Endothelial cell (in vitro differentiated cells): ENCODE results near the gene RPS6KL1. TPM values are rescaled to one million over a fixed set of nuclear protein-coding genes. Genes with fewer than 3 reads are reported as not detected.

Experiments
- DNase-seq: peaks from one replicate; pipeline ENCODE4 v3.0.0; 2021; ENCODE audit warnings: low spot score
- H3K27ac Mint-ChIP-seq: one replicate; pipeline ENCODE4 v1.8.0; 2021; ENCODE audit warnings: mixed read lengths, inconsistent platforms; ENCODE audit not compliant: unreplicated experiment
- H3K27me3 Mint-ChIP-seq: one replicate; pipeline ENCODE4 v1.8.0; 2021; ENCODE audit warnings: mild to moderate bottlenecking, moderate library complexity, mixed read lengths, inconsistent platforms; ENCODE audit not compliant: unreplicated experiment
- H3K36me3 Mint-ChIP-seq: one replicate; pipeline ENCODE4 v1.8.0; 2021; ENCODE audit warnings: mild to moderate bottlenecking, low read depth, mixed read lengths, inconsistent platforms; ENCODE audit not compliant: unreplicated experiment
- H3K4me1 Mint-ChIP-seq: one replicate; pipeline ENCODE4 v1.8.0; 2021; ENCODE audit warnings: mild to moderate bottlenecking, mixed read lengths, inconsistent platforms; ENCODE audit not compliant: unreplicated experiment
- H3K4me3 Mint-ChIP-seq: one replicate; pipeline ENCODE4 v1.8.0; 2021; ENCODE audit warnings: mild to moderate bottlenecking, mixed read lengths, inconsistent platforms; ENCODE audit not compliant: unreplicated experiment
- H3K9me3 Mint-ChIP-seq: one replicate; pipeline ENCODE4 v1.8.0; 2021; ENCODE audit warnings: mixed read lengths, inconsistent platforms; ENCODE audit not compliant: unreplicated experiment
- total RNA-seq: library from RNA; stranded (reverse); fragmentation: NEBNext Ultra II Directional; extraction: Animal tissue kit (Norgen Biotek cat#: 25700); gene quantifications from one replicate; pipeline ENCODE4 v1.2.1, GENCODE V29; 2021; ENCODE audit not compliant: unreplicated experiment
- TF ChIP-seq, protein P1 (sequence below): fragments of 200-600 bp; sonication (generic); IDR thresholded peaks from one replicate; pipeline ENCODE4 v1.5.0; 2021; ENCODE audit warnings: antibody characterized with exemption; ENCODE audit not compliant: unreplicated experiment

The RPS6KL1 gene
- total RNA-seq, 1 donor from 2014 or later: 2.3 TPM

DNA sequence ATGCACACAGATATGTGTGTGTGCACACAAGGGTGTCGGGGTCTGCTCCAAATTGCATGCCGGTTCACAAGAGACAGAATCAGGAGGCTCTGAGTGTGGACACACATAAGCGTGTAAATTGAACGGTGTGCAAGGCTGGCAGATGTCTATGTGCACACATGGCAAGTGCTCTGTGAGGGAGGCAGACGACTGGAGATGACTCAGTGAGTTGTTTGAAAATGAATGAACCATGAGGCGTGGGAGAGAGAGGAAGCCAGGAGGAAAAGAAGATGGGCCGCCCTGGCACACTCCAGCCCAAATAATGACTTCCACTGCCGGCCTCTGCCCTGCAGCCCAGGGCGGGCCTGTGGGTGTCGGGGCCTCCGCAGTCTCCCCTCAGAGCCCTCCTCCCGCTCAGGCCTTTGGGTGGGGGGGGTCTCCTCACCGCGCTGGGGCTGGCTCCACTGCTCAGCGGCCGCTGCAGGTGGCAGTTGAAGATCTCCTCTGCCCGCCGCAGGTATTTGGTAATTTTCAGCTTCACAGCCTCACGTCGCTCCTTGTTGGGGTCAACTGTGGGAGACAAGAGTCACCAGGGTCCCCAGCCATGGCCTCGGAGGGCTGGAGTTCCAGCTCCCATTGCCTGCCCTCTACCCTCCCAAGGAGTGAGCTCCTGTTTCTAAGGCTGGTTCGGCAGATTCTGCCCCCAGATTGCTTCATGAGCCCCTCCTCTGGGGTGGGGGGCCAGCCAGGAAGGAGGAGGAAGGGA, 3.5 kb downstream of the RPS6KL1 start:
- H3K4me3 Mint-ChIP-seq: no peak overlapping the region
- TF ChIP-seq, protein P1, sequence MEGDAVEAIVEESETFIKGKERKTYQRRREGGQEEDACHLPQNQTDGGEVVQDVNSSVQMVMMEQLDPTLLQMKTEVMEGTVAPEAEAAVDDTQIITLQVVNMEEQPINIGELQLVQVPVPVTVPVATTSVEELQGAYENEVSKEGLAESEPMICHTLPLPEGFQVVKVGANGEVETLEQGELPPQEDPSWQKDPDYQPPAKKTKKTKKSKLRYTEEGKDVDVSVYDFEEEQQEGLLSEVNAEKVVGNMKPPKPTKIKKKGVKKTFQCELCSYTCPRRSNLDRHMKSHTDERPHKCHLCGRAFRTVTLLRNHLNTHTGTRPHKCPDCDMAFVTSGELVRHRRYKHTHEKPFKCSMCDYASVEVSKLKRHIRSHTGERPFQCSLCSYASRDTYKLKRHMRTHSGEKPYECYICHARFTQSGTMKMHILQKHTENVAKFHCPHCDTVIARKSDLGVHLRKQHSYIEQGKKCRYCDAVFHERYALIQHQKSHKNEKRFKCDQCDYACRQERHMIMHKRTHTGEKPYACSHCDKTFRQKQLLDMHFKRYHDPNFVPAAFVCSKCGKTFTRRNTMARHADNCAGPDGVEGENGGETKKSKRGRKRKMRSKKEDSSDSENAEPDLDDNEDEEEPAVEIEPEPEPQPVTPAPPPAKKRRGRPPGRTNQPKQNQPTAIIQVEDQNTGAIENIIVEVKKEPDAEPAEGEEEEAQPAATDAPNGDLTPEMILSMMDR: no peak
- no peak overlapping the region for H3K27ac Mint-ChIP-seq
- peaks cover 2% of the 10 kb centered on the region for H3K4me1 Mint-ChIP-seq
- peaks cover 13% of the 10 kb centered on the region for H3K27me3 Mint-ChIP-seq
- H3K36me3 Mint-ChIP-seq: peaks cover 4% of the 10 kb centered on the region
- no peaks in the 10 kb centered on the region for H3K9me3 Mint-ChIP-seq
- DNase-seq: no peak

GRCh38 chr14:74918380-74918779, 4.7 kb downstream of the RPS6KL1 start:
- H3K4me1 Mint-ChIP-seq: peaks cover 2% of the 10 kb centered on the region
- TF ChIP-seq, protein P1: no peak
- peaks cover 9% of the 10 kb centered on the region for H3K27me3 Mint-ChIP-seq
- H3K9me3 Mint-ChIP-seq: no peaks in the 10 kb centered on the region
- no peak overlapping the region for H3K27ac Mint-ChIP-seq
- DNase-seq: no peak
- no peak overlapping the region for H3K4me3 Mint-ChIP-seq
- H3K36me3 Mint-ChIP-seq: peaks cover 4% of the 10 kb centered on the region

DNA sequence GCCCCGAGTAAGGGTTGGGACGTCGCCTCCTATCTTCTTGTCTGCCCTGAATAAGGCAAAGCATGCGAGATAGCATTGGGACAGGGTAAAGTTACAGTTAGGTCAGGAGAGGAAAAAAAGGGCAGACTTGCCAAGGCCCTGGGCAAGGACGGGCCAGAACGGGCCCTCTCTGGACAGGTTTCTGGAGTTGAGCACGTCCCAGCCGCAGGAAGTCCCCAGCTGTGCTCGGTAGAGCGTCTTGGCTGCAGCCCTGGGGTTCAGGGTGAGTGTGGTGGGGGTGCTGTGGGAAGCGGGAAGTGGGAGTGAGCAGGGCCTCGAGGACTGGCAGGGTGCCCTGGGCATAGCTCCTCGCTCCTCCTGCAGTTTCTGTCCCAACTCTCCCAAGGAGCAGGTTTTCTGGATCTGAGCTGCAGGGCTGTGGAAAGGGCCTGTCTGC, 5.4 kb downstream of the RPS6KL1 start:
- H3K36me3 Mint-ChIP-seq: peaks cover 4% of the 10 kb centered on the region
- H3K4me1 Mint-ChIP-seq: peaks cover 2% of the 10 kb centered on the region
- H3K27me3 Mint-ChIP-seq: peaks cover 9% of the 10 kb centered on the region
- TF ChIP-seq, protein P1: no peak
- H3K27ac Mint-ChIP-seq: no peak overlapping the region
- no peak overlapping the region for H3K4me3 Mint-ChIP-seq
- no peaks in the 10 kb centered on the region for H3K9me3 Mint-ChIP-seq
- DNase-seq: no peak

- Mint-ChIP-seq H3K27ac (no peak overlapping the region), H3K9me3 (no peaks in the 10 kb centered on the region), H3K27me3 (peaks cover 9% of the 10 kb centered on the region), H3K4me1 (peaks cover under 1% of the 10 kb centered on the region), H3K4me3 (no peak overlapping the region), H3K36me3 (peaks cover 4% of the 10 kb centered on the region)
- TF ChIP-seq, protein P1: no peak
- DNase-seq: no peak
Observed at GRCh38 chr14:74917178-74917543, 5.9 kb downstream of the RPS6KL1 start.

DNA sequence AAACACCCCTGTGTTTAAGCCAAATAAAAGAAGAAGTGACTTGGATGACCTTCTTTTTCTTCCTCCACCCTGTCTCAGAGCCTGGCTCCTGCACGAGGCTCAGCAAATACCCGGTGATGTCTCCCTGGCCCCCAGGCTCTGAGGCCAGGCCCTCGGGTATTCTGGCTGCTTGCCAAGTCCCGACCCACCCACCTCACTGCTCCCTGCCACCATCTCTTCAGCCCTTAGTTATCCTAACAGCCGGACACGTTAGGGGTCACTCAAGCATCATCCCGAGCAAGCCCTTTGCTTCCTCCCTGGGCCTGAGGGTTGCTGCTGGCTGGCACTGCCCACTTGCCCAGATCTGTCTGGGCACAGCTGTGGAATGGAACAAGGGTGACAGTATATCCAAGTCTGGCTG, 7.2 kb downstream of the RPS6KL1 start:
- no peaks in the 10 kb centered on the region for H3K4me1 Mint-ChIP-seq

More for the DNA sequence above, 7.2 kb downstream of the RPS6KL1 start:
- H3K27me3 Mint-ChIP-seq: peaks cover 8% of the 10 kb centered on the region
- peaks cover 4% of the 10 kb centered on the region for H3K36me3 Mint-ChIP-seq
- no peak for DNase-seq
- TF ChIP-seq, protein P1: no peak
- H3K4me3 Mint-ChIP-seq: no peak overlapping the region
- H3K9me3 Mint-ChIP-seq: no peaks in the 10 kb centered on the region
- no peak overlapping the region for H3K27ac Mint-ChIP-seq
